ENCODE measurements around the gene KCNJ9. TPM values are rescaled to one million over a fixed set of nuclear protein-coding genes. Genes with fewer than 3 reads are reported as not detected.

The KCNJ9 gene
- total RNA-seq, 1 experiment from 2014 or later = 0.05 TPM

DNA sequence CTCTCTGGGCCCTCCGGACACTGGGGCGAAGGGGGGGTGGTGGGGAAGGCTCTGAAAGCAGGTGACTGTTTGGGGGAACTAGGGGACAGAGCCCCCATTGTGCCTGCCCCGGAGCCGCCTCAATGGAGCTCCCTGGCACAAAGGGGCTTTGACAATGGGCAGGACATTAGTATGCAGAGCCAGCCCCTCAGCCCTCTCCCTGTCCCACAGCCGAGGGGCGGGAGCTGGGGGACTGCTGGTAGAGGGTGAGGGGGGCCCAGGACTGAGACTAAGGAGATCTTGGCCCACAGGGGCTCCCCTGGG is 19.2 kb upstream of the KCNJ9 start:
- intact Hi-C loops (cut with micrococcal nuclease) = no loop called here
- no peak for TF ChIP-seq ZFX (IDR thresholded peaks at IDR 0.05)
- no peak for TF ChIP-seq JUND (IDR thresholded peaks at IDR 0.05)
- no peak for TF ChIP-seq ZNF274 (IDR thresholded peaks at IDR 0.05; ENCODE audit: low read depth, low read length)
- TF ChIP-seq, protein P1, sequence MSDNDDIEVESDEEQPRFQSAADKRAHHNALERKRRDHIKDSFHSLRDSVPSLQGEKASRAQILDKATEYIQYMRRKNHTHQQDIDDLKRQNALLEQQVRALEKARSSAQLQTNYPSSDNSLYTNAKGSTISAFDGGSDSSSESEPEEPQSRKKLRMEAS (IDR thresholded peaks at IDR 0.05) = no peak
- TF ChIP-seq, protein P2, sequence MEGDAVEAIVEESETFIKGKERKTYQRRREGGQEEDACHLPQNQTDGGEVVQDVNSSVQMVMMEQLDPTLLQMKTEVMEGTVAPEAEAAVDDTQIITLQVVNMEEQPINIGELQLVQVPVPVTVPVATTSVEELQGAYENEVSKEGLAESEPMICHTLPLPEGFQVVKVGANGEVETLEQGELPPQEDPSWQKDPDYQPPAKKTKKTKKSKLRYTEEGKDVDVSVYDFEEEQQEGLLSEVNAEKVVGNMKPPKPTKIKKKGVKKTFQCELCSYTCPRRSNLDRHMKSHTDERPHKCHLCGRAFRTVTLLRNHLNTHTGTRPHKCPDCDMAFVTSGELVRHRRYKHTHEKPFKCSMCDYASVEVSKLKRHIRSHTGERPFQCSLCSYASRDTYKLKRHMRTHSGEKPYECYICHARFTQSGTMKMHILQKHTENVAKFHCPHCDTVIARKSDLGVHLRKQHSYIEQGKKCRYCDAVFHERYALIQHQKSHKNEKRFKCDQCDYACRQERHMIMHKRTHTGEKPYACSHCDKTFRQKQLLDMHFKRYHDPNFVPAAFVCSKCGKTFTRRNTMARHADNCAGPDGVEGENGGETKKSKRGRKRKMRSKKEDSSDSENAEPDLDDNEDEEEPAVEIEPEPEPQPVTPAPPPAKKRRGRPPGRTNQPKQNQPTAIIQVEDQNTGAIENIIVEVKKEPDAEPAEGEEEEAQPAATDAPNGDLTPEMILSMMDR (IDR thresholded peaks at IDR 0.05 in 2 of 3, conservative IDR thresholded peaks at IDR 0.05 in 1 of 3; ENCODE audit: borderline replicate concordance in 1 of 3, insufficient read depth in 1 of 3, low read depth in 2 of 3, low read length in 2 of 3) = no peak
- no peak for TF ChIP-seq FOSL1 (IDR thresholded peaks at IDR 0.05; ENCODE audit: low read depth)
- no peak for TF ChIP-seq POLR2AphosphoS5 (IDR thresholded peaks at IDR 0.05; ENCODE audit: low read depth, low read length)
- no peak for TF ChIP-seq EGR1 (IDR thresholded peaks at IDR 0.05; ENCODE audit: low read depth)
- no peak for TF ChIP-seq CBX3 (IDR thresholded peaks at IDR 0.05; ENCODE audit: low read depth)
- TF ChIP-seq, protein P3, sequence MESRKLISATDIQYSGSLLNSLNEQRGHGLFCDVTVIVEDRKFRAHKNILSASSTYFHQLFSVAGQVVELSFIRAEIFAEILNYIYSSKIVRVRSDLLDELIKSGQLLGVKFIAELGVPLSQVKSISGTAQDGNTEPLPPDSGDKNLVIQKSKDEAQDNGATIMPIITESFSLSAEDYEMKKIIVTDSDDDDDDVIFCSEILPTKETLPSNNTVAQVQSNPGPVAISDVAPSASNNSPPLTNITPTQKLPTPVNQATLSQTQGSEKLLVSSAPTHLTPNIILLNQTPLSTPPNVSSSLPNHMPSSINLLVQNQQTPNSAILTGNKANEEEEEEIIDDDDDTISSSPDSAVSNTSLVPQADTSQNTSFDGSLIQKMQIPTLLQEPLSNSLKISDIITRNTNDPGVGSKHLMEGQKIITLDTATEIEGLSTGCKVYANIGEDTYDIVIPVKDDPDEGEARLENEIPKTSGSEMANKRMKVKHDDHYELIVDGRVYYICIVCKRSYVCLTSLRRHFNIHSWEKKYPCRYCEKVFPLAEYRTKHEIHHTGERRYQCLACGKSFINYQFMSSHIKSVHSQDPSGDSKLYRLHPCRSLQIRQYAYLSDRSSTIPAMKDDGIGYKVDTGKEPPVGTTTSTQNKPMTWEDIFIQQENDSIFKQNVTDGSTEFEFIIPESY (IDR thresholded peaks at IDR 0.05; ENCODE audit: extremely low read depth, insufficient replicate concordance, low read length) = no peak
- TF ChIP-seq TCF7L2 (IDR thresholded peaks at IDR 0.05; ENCODE audit: borderline replicate concordance, extremely low read depth, insufficient read depth, insufficient read length) = no peak
- TF ChIP-seq, protein P4, sequence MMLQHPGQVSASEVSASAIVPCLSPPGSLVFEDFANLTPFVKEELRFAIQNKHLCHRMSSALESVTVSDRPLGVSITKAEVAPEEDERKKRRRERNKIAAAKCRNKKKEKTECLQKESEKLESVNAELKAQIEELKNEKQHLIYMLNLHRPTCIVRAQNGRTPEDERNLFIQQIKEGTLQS (IDR thresholded peaks at IDR 0.05) = no peak
- no peak for TF ChIP-seq POLR2A (IDR thresholded peaks at IDR 0.05; ENCODE audit: borderline replicate concordance, extremely low read depth, insufficient read depth, insufficient read length)
- no peak for TF ChIP-seq YY1 (IDR thresholded peaks at IDR 0.05; ENCODE audit: extremely low read depth, insufficient replicate concordance, low read depth, low read length)
- TF ChIP-seq EZH2phosphoT487 (IDR thresholded peaks at IDR 0.05; ENCODE audit: borderline replicate concordance) = no peak
- no peak for TF ChIP-seq ELF1 (IDR thresholded peaks at IDR 0.05; ENCODE audit: borderline replicate concordance, low read depth)
- TF ChIP-seq RAD21 (IDR thresholded peaks at IDR 0.05; ENCODE audit: low read depth) = no peak
- no peak for TF ChIP-seq EZH2 (IDR thresholded peaks at IDR 0.05)
- ChIA-PET CTCF (interaction anchor here (1.9 to 2.2 kb wide), 2 partner anchors 16 kb away, joined by 7 to 10 read pairs; no protein-coding TSS in a partner anchor), POLR2A (no interaction called here), RAD21 (ENCODE audit: low non-redundant PET in 1 of 2, low total read pairs in 2 of 2, uncharacterized antibody in 2 of 2, unreplicated experiment in 2 of 2) (no interaction called here)
- peaks cover 0 to 5% of the 10 kb centered on the region in 2 experiments; a peak in 2 of 4 replicates for H3K4me1 ChIP-seq (ENCODE audit: control insufficient read depth in 1 of 2, insufficient read depth in 2 of 2, low read length in 2 of 2)
- DNase-seq (ENCODE audit: low read depth, low spot score) (no peak), ATAC-seq (no peak)
- no peak overlapping the region for H2AFZ ChIP-seq (ENCODE audit: low read depth, low read length, poor library complexity, severe bottlenecking)
- no peak overlapping the region for H3K9ac ChIP-seq (ENCODE audit: low read length)
- H3K9me2 ChIP-seq (ENCODE audit: insufficient read depth) = no peaks in the 10 kb centered on the region
- H3K79me2 ChIP-seq (ENCODE audit: insufficient read depth, low read length) = no peaks in the 10 kb centered on the region
- H4K20me1 ChIP-seq (ENCODE audit: insufficient read depth) = no peaks in the 10 kb centered on the region
- no TSS peak for BruUV-seq (replicated peaks)
- no peaks in the 10 kb centered on the region for H3K9me3 ChIP-seq (ENCODE audit: control insufficient read depth in 1 of 2, insufficient read depth in 1 of 2, low read depth in 1 of 2, low read length in 2 of 2)
- no peaks in the 10 kb centered on the region for H3K27me3 ChIP-seq (ENCODE audit: insufficient read depth, low read length)
- no peak overlapping the region for H3K4me2 ChIP-seq (ENCODE audit: low read length)
- no peaks in the 10 kb centered on the region for H3K36me3 ChIP-seq (ENCODE audit: control insufficient read depth in 1 of 2, insufficient read depth in 2 of 2, low read length in 2 of 2)
- no peak overlapping the region for H3K4me3 ChIP-seq (replicated peaks in 1 of 2; ENCODE audit: low read depth in 1 of 2, low read length in 2 of 2)
- H3K27ac ChIP-seq (ENCODE audit: low read depth, low read length) = no peak overlapping the region
